GM19395 (cell line): ENCODE measurements around the gene CALHM2.
"Not testable (repeated sequence)": the region's sequence is repeated elsewhere in the genome, so short reads cannot be mapped to it uniquely, and the experiment has no call there.

ENCODE experiments used
- ATAC-seq: cut with Tn5 transposase; IDR thresholded peaks from one replicate; pipeline ENCODE4 v1.9.1; 2021; ENCODE audit warnings: mild to moderate bottlenecking, moderate library complexity; ENCODE audit not compliant: unreplicated experiment

The CALHM2 gene

GRCh38 chr10:103419101-103419500, 33.1 kb downstream of the CALHM2 start:
- ATAC-seq = no peak

DNA sequence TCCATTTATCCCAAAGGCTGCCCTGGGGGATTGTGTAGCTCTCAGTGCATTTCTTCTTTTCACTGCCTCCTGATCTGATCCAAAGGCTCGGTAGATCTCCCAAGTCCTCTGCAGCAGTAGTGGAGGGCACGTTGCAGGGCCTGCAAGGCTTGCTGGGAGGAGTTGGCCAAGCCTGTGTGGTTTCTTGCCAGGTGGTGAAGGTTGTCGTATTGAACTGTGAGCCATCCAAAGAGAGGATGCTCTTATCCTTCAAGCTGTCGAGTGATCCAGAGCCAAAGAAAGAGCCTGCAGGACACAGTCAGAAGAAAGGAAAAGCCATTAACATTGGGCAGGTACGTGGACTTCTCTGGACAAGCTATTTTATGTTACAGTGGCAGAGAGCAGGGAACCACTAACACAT, 34.6 kb downstream of the CALHM2 start:
- ATAC-seq = no peak

GRCh38 chr10:103417148-103417469, 35.1 kb downstream of the CALHM2 start:
- ATAC-seq = not testable (repeated sequence)

DNA sequence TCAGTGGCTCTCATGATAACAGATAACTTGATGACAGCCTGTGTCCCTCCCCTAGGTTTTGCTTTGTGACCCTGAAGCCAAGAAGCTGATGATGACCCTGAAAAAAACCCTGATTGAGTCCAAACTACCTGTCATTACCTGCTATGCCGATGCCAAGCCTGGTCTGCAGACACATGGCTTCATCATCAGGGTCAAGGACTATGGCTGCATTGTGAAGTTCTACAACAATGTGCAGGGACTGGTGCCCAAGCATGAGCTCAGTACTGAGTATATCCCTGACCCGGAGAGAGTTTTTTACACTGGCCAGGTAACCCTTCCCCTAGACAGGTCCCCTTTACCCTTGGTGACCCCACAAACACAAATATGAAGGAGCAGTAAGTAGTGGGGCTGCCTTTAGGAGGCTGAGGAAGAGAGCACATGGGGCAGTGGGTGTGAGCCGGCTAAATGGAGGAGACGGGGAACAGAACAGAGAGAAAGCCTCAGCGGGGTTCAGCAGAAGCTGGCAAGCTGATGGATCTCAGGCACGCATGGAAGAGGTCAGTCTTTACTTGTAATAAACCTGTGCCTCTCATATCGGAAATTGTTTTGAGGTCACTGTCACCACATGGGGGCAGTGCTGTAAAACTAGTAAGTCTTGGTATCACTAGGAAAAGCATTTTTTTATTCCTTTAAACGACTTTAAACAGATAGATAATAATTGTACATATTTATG, 35.6 kb downstream of the CALHM2 start:
- no peak for ATAC-seq

DNA sequence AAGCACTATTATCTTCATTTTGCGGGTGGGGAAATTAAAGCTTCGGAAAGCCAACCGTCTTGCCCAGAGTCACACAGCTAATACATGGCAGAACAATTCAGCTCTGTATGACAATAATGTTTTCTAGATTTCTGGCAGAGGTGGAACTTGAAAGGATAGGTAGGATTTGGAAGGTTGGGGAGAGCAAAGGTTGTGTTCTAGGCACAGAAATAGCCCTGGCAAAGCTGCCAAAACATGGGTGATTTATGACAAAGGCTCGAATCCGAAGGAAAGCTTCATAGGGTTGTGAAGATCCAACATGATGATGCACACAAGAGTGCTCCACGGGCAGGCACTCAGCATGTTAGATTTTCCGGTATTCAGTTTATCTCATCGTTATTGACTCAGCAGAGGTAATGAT, 36.6 kb downstream of the CALHM2 start:
- no peak for ATAC-seq

DNA sequence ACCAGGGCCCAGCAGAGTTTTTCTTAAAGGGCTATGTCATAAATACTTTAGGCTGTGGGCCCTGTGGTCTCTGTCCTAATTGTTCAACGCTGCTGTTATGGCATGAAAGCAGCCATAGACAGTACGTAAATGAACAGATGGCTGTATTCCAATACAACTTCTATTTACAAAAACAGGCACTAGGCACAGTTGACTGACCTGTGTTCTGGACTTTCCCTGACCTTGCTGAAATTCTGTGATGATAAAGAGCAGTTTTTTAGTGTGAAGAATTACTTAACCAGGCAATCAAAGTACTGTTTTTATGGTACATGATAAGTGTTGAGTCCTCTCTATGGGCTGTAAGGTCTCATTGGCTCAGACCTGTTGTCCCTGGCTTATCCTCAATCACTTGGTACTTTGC, 38.6 kb downstream of the CALHM2 start:
- ATAC-seq = no peak

GRCh38 chr10:103397191-103397825, 54.9 kb downstream of the CALHM2 start:
- no peak for ATAC-seq

DNA sequence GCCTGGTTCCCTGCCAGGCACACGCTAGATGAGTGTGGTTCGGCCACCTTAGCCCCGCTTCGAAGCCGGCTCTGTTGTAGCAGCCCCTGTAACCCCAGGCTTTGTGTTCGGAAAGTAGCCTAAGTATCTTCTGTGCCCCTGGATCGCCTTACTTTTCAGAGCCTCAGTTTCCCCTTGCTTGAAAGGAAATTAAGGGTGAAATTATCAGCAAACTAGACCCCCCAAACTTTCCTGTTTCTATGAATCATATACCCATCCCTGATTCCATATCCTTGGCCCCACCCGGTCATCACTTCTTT, 55.4 kb downstream of the CALHM2 start:
- ATAC-seq = no peak
